GM18907 (cell line): ENCODE measurements around the gene SELENOT.
A peak's percentile ranks its signal among the peaks of the same experiment; 100 is the strongest.
"Not testable (repeated sequence)": the region's sequence is repeated elsewhere in the genome, so short reads cannot be mapped to it uniquely, and the experiment has no call there.

ENCODE experiments used
- ATAC-seq: cut with Tn5 transposase; IDR thresholded peaks from one replicate; pipeline ENCODE4 v1.9.1; 2021; ENCODE audit warnings: mild to moderate bottlenecking, moderate library complexity; ENCODE audit not compliant: unreplicated experiment

The SELENOT gene

GRCh38 chr3:150607267-150608065, 4.3 kb downstream of the SELENOT start:
- ATAC-seq = no peak

- ATAC-seq = no peak
These were observed 6.9 kb downstream of the SELENOT start for GRCh38 chr3:150609988-150610387.

- no peak for ATAC-seq
These were observed 7.7 kb downstream of the SELENOT start for GRCh38 chr3:150610785-150611184.

- ATAC-seq = no peak
These were observed 8.5 kb downstream of the SELENOT start for GRCh38 chr3:150611666-150612065.

GRCh38 chr3:150612494-150612893, 9.4 kb downstream of the SELENOT start:
- ATAC-seq = no peak

GRCh38 chr3:150613034-150613433, 9.9 kb downstream of the SELENOT start:
- no peak for ATAC-seq

- ATAC-seq = no peak
These were observed 10.8 kb downstream of the SELENOT start for GRCh38 chr3:150613709-150614480.

- no peak for ATAC-seq
These were observed 17.0 kb downstream of the SELENOT start for GRCh38 chr3:150620002-150620689.

GRCh38 chr3:150622955-150623354, 19.8 kb downstream of the SELENOT start:
- ATAC-seq = not testable (repeated sequence)

- ATAC-seq = no peak
These were observed 20.8 kb downstream of the SELENOT start for GRCh38 chr3:150623945-150624344.

GRCh38 chr3:150626148-150626930, 23.2 kb downstream of the SELENOT start:
- ATAC-seq = no peak

GRCh38 chr3:150627557-150627956, 24.4 kb downstream of the SELENOT start:
- ATAC-seq = no peak

GRCh38 chr3:150631515-150632221, 28.5 kb downstream of the SELENOT start:
- ATAC-seq = no peak

GRCh38 chr3:150635076-150635475, 32.0 kb downstream of the SELENOT start:
- no peak for ATAC-seq

GRCh38 chr3:150635526-150635925, 32.4 kb downstream of the SELENOT start:
- ATAC-seq = peak; percentile 79

- no peak for ATAC-seq
These were observed 33.1 kb downstream of the SELENOT start for GRCh38 chr3:150636258-150636657.

GRCh38 chr3:150639262-150639661, 36.1 kb downstream of the SELENOT start:
- no peak for ATAC-seq

GRCh38 chr3:150640256-150640655, 37.1 kb downstream of the SELENOT start:
- ATAC-seq = no peak

GRCh38 chr3:150653110-150653561, 50.0 kb downstream of the SELENOT start:
- ATAC-seq = peak; percentile 75

- ATAC-seq = no peak
These were observed 53.2 kb downstream of the SELENOT start for GRCh38 chr3:150656316-150656715.
